Measurements from ENCODE around the gene TMEM82. TPM values are rescaled to one million over a fixed set of nuclear protein-coding genes. Genes with fewer than 3 reads are reported as not detected.
A peak's percentile ranks its signal among the peaks of the same experiment; 100 is the strongest.

The TMEM82 gene
- total RNA-seq, 1 donor from 2014 or later = not detected

GRCh38 chr1:15756143-15757015 lies 14.1 kb downstream of the TMEM82 start:
- peak; percentile 13 for DNase-seq

GRCh38 chr1:15757016-15757543 lies 14.8 kb downstream of the TMEM82 start:
- DNase-seq = no peak

GRCh38 chr1:15757575-15758342 lies 15.5 kb downstream of the TMEM82 start:
- no peak for DNase-seq

- DNase-seq = no peak
Observed at GRCh38 chr1:15758343-15758931, 16.1 kb downstream of the TMEM82 start, which contains the start of gene FBLIM1. Gene FBLIM1, plus strand, starts transcription at chr1:15758795. Its CDS starts 6,189 bp downstream, at chr1:15764984.

- no peak for DNase-seq
Observed at GRCh38 chr1:15758953-15759661, 16.8 kb downstream of the TMEM82 start.

GRCh38 chr1:15760520-15761211 lies 18.4 kb downstream of the TMEM82 start:
- DNase-seq = peak; percentile 23

- no peak for DNase-seq
Observed at GRCh38 chr1:15761366-15762128, 19.2 kb downstream of the TMEM82 start.

GRCh38 chr1:15762546-15762945 lies 20.2 kb downstream of the TMEM82 start:
- no peak for DNase-seq

- no peak for DNase-seq
Observed at GRCh38 chr1:15764269-15764764, 22.0 kb downstream of the TMEM82 start.

- no peak for DNase-seq
Observed at GRCh38 chr1:15764890-15765289, 22.6 kb downstream of the TMEM82 start.

GRCh38 chr1:15765495-15766194 lies 23.3 kb downstream of the TMEM82 start:
- no peak for DNase-seq

GRCh38 chr1:15767941-15768340 lies 25.6 kb downstream of the TMEM82 start:
- no peak for DNase-seq

- DNase-seq = no peak
Observed at GRCh38 chr1:15768388-15768787, 26.1 kb downstream of the TMEM82 start.

GRCh38 chr1:15770313-15770962 lies 28.1 kb downstream of the TMEM82 start:
- no peak for DNase-seq

GRCh38 chr1:15771836-15772515 lies 29.7 kb downstream of the TMEM82 start:
- no peak for DNase-seq

GRCh38 chr1:15775706-15776105 lies 33.4 kb downstream of the TMEM82 start:
- no peak for DNase-seq

- no peak for DNase-seq
Observed at GRCh38 chr1:15777909-15778707, 35.8 kb downstream of the TMEM82 start.

GRCh38 chr1:15785683-15786082 lies 43.4 kb downstream of the TMEM82 start:
- DNase-seq = no peak

Measured in skin of body (tissue), 2 donors.